Heart left ventricle (tissue), 16 donors: ENCODE results near the gene TTC6. TPM values are rescaled to one million over a fixed set of nuclear protein-coding genes. Genes with fewer than 3 reads are reported as not detected.

Experiments used
- ATAC-seq, 4 donors: fragments of 200-7000 bp; cut with Tn5 transposase; one replicate each; pipeline ENCODE4 v1.9.1; 2020 to 2022; ENCODE audit warnings: moderate library complexity in 4 of 4, mild to moderate bottlenecking in 3 of 4, moderate number of reproducible peaks in 1 of 4
- DNase-seq, 5 donors: peaks; one replicate each; pipeline ENCODE4 v3.0.0-alpha.2; 2020
- H3K27ac ChIP-seq, 12 donors: fragments of 200-600 bp; sonication (generic) in 4 of 12; one replicate each; pipeline versions ENCODE4 v1.5.0 to v1.8.0; 2016 to 2022; ENCODE audit warnings: mild to moderate bottlenecking in 2 of 12
- H3K27me3 ChIP-seq, 9 donors: fragments of 200-600 bp; sonication (generic) in 2 of 9; one replicate each; pipeline versions ENCODE4 v1.5.1 to v1.8.0; 2016 to 2022; ENCODE audit warnings: mild to moderate bottlenecking in 3 of 9
- H3K36me3 ChIP-seq, 9 donors: fragments of 200-600 bp; sonication (generic) in 2 of 9; one replicate each; pipeline versions ENCODE4 v1.5.0 to v1.8.0; 2018 to 2022; ENCODE audit warnings: mild to moderate bottlenecking in 2 of 9
- H3K4me1 ChIP-seq, 12 donors: fragments of 200-600 bp; sonication (generic) in 4 of 12; one replicate each; pipeline versions ENCODE4 v1.5.0 to v1.8.0; 2016 to 2022; ENCODE audit warnings: mild to moderate bottlenecking in 3 of 12
- H3K4me3 ChIP-seq, 12 donors: fragments of 200-600 bp; sonication (generic) in 4 of 12; one replicate each; pipeline versions ENCODE4 v1.5.0 to v1.8.0; 2017 to 2022; ENCODE audit warnings: mild to moderate bottlenecking in 9 of 12, moderate library complexity in 4 of 12
- H3K9me3 ChIP-seq, 12 donors: fragments of 200-600 bp; sonication (generic) in 4 of 12; one replicate each; pipeline versions ENCODE4 v1.5.0 to v1.8.0; 2016 to 2022; ENCODE audit warnings: mild to moderate bottlenecking in 1 of 12
- POLR2A ChIP-seq, 2 donors: fragments of 450-650 bp; IDR thresholded peaks; one replicate each; pipeline ENCODE4 v1.6.1; 2017; ENCODE audit warnings: antibody characterized with exemption in 2 of 2, mild to moderate bottlenecking in 2 of 2, moderate library complexity in 2 of 2
- WGBS, 4 donors: extraction: QIAGEN DNeasy Blood & Tissue Kit in 2 of 4; methylation state at CpG; one replicate each; pipeline versions ENCODE4 v1.1.5 to v1.1.7; 2013 to 2018; 5-methylcytosine and 5-hydroxymethylcytosine counted together
- intact Hi-C, 10 donors: fragments of 100-400 bp; cut with DNase I; formaldehyde crosslinking; loops; one replicate each; pipeline versions ENCODE4 v1.11.1 to v1.14.2; 2022
- polyA plus RNA-seq, 2 donors: library from polyadenylated mRNA; stranded (reverse); fragments of 200-250 nt; gene quantifications; one replicate each; pipeline ENCODE4 v1.2.3, GENCODE V29; 2013
- total RNA-seq, 9 donors: library from RNA; depleted of rRNA in 2 of 9; stranded (reverse); fragments of >200 nt in 2 of 9; fragmentation: NEBNext Ultra II Directional in 3 of 9; extraction: Animal tissue kit (Norgen Biotek cat#: 25700) in 3 of 9; gene quantifications; one replicate each; pipeline versions ENCODE4 v1.1.0 to v1.2.4, GENCODE V29; 2016 to 2023
- TF ChIP-seq, protein P1 (sequence below), 12 donors: fragments of 200-600 bp; sonication (generic) in 4 of 12; IDR thresholded peaks; one replicate each; pipeline versions ENCODE4 v1.5.0 to v1.8.0; 2018 to 2022; ENCODE audit warnings: antibody characterized with exemption in 12 of 12, mild to moderate bottlenecking in 5 of 12
- donor health status: ischemic (EF 13 %, LVEDD 7.1; RV severe dilation, severe dysfunction).
- donor health status: healthy with polysubstance abuse.
- donor health status: DM: no; HTN: yes; CAD: no.
- donor health status: DM: no; HTN: no; CAD: no.
- donor health status: ischemic (EF 25% LVEDD 6.9; RV normal size, moderate dysfunction).
- donor health status: ischemic (EF 25% LVEDD 5.7; RV mildly dilated, moderate dysfunction).
- donor health status: healthy.
- donor health status: DM: yes; HTN: yes; CAD: no.
- donor health status: ischemic (EF 35%, LVEDD 5.7; RV mildly dilated, moderate dysfunction).
- donor health status: nonischemic (EF 11% LVEDD 7.7; RV severe dilation, severe dysfunction).
- donor health status: DM: yes; HTN: yes; CAD: no.
- donor health status: PGD.
- donor health status: ischemic (EF 29% LVEDD 5.4; RV normal size, mild dysfunction).
- donor health status: nonischemic (EF 23%, LVEDD 6.1; RV moderate dilation, normal function).

Gene TTC6
- total and polyA plus RNA-seq, 11 donors = not detected

DNA sequence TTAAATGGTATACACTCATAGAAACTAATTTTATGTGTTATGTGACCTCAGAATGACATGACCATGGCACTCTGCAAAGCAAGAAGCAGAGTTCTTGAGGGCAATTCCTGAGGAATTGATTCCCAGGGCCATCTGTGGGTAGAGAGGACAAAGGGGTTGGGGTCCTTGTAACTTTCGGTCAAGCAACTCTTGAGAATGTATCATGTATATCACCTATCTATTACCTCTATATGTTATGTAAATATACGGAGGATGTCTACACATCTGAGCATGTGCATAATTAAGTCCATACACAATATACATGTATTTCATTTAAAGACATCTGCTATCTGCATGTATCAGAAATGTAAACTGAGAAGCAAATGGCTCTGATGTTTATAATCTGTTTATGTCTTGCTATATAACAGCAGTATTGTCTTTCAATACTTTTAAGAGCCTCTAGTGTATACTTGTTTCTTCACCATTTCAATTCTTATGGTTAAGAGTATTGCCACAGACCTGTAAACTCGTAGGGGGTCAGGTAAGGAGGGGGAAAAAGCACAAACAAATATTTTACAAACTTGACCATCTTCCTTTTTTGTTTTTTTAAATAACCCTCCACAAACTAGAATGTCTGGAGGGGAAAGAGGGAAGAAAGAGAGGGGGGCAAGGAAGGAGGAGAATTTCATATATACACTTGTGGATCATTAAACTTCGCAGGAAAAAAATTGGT, 4.8 kb upstream of the TTC6 start:
- TF ChIP-seq, protein P1, sequence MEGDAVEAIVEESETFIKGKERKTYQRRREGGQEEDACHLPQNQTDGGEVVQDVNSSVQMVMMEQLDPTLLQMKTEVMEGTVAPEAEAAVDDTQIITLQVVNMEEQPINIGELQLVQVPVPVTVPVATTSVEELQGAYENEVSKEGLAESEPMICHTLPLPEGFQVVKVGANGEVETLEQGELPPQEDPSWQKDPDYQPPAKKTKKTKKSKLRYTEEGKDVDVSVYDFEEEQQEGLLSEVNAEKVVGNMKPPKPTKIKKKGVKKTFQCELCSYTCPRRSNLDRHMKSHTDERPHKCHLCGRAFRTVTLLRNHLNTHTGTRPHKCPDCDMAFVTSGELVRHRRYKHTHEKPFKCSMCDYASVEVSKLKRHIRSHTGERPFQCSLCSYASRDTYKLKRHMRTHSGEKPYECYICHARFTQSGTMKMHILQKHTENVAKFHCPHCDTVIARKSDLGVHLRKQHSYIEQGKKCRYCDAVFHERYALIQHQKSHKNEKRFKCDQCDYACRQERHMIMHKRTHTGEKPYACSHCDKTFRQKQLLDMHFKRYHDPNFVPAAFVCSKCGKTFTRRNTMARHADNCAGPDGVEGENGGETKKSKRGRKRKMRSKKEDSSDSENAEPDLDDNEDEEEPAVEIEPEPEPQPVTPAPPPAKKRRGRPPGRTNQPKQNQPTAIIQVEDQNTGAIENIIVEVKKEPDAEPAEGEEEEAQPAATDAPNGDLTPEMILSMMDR (IDR thresholded peaks at IDR 0.05) = no peak
- no peak for TF ChIP-seq POLR2A (IDR thresholded peaks at IDR 0.05)
- H3K9me3 ChIP-seq = no peaks in the 10 kb centered on the region
- WGBS, 4 donors = 11 to 22% (median 14%) methylated on average over 4 of the region's 4 CpGs
- intact Hi-C loops = loop anchor here in 4 of 10 donors (10.0 kb wide), 2 partner anchors 346 to 926 kb away; partner anchors contain the start of gene PAX9 (in 2 of the 4)
- no peaks in the 10 kb centered on the region for H3K36me3 ChIP-seq
- H3K4me3 ChIP-seq = no peak overlapping the region
- ATAC-seq (no peak), DNase-seq (no peak)
- peaks cover 73 to 98% (median 95%) of the 10 kb centered on the region in 9 donors for H3K27me3 ChIP-seq
- no peak overlapping the region for H3K27ac ChIP-seq
- peaks cover 0 to 40% (median 7%) of the 10 kb centered on the region in 12 donors for H3K4me1 ChIP-seq

DNA sequence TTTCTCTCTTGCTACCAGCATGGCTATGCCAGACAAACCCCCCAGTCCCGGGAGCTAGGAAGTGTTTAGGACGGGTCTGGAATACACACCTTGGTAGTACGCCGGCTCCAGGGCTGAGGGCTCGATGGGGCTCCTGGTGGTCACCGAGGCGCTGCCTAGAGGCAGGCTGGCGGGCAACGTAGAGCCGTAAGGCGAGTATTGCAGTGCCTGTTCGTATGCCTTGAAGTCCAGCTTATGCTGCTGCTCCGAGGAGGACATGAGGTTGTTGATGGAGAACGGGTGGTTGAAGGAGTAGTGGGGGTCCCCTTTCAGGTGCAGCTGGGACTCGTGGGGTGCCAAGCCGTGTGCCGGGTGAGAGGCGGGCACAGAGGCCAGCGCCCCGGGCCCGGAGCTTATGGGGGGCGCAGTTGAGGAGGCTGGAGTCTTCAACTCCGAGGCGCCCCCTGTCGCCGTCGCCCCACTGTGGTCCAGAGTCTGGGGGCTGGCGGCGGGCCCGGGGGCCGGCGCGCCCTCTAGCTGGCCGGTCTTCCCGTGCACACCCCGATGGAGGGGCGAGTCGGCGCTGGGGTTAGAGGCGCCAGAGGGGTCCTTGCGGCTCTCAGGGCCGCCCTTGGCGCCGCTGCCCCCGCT, 4.0 kb upstream of the TTC6 start:
- peak overlapping the region in 1 of 12 donors; percentile 1 for H3K4me3 ChIP-seq
- peaks cover 70 to 98% (median 95%) of the 10 kb centered on the region in 9 donors for H3K27me3 ChIP-seq
- WGBS, 4 donors = 2 to 3% (median 3%) methylated on average over 25 to 45 of the region's 45 CpGs
- DNase-seq = no peak
- H3K36me3 ChIP-seq = no peaks in the 10 kb centered on the region
- H3K4me1 ChIP-seq = peaks cover 0 to 49% (median 13%) of the 10 kb centered on the region in 12 donors
- peak in 1 of 4 donors; percentile 23 for ATAC-seq
- intact Hi-C loops = loop anchor here in 4 of 10 donors (10.0 kb wide), 2 partner anchors 347 to 927 kb away; partner anchors contain the start of gene PAX9 (in 2 of the 4)
- H3K9me3 ChIP-seq = no peaks in the 10 kb centered on the region
- TF ChIP-seq POLR2A (IDR thresholded peaks at IDR 0.05) = no peak
- TF ChIP-seq, protein P1 (IDR thresholded peaks at IDR 0.05) = no peak
- no peak overlapping the region for H3K27ac ChIP-seq

DNA sequence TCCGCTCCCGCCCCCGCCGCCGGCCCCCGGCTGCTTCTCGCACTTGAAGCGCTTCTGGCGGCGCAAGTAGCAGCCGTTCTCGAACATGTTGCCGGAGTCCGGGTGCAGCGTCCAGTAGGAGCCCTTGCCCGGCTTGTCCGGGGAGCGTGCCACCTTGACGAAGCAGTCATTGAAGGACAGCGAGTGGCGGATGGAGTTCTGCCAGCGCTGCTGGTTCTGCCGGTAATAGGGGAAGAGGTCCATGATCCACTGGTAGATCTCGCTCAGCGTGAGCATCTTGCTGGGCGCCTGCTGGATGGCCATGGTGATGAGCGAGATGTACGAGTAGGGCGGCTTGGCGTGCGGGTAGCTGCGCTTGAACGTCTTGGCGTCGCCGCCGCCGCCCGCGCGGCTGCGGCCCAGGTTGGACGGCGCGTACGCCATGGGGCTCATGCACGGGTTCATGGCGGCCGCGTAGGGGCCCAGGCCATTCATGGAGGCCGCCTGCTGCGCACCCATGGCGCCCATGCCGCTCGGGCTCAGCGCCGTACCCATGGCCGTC, 3.4 kb upstream of the TTC6 start:
- H3K4me3 ChIP-seq = peak overlapping the region in 2 of 12 donors; percentile 1 to 12
- ATAC-seq = no peak
- no peak for DNase-seq
- H3K27me3 ChIP-seq = peaks cover 69 to 98% (median 95%) of the 10 kb centered on the region in 9 donors
- intact Hi-C loops = loop anchor here in 4 of 10 donors (10.0 kb wide), 2 partner anchors 347 to 927 kb away; partner anchors contain the start of gene PAX9 (in 2 of the 4)
- no peak overlapping the region for H3K27ac ChIP-seq
- H3K9me3 ChIP-seq = no peaks in the 10 kb centered on the region
- no peak for TF ChIP-seq POLR2A (IDR thresholded peaks at IDR 0.05)
- TF ChIP-seq, protein P1 (IDR thresholded peaks at IDR 0.05) = no peak
- peaks cover 0 to 49% (median 13%) of the 10 kb centered on the region in 12 donors for H3K4me1 ChIP-seq
- H3K36me3 ChIP-seq = no peaks in the 10 kb centered on the region
- 2 to 5% (median 3%) methylated on average over 13 to 58 of the region's 58 CpGs for WGBS, 4 donors
